HepG2 (cell line): ENCODE results near the gene IFNAR2. TPM values are rescaled to one million over a fixed set of nuclear protein-coding genes. Genes with fewer than 3 reads are reported as not detected.

Experiments
- ATAC-seq: fragments of 200-7000 bp; cut with Tn5 transposase; 3 replicates; pipeline ENCODE4 v1.9.1; 2020; ENCODE audit warnings: mild to moderate bottlenecking, moderate library complexity
- BruUV-seq: library from RNA; stranded (reverse); fragments of 400-500 nt; replicated peaks from 2 replicates; lab custom pipeline; 2021; lab: Mats Ljungman, UMichigan
- CTCF ChIA-PET: fragments of 300-600 bp; formaldehyde crosslinking; extraction: SDS; loops from one replicate; lab custom pipeline; 2021; ENCODE audit warnings: low total read pairs, inconsistent platforms, low intra/inter-chr PET ratio; lab: Yijun Ruan, JAX
- POLR2A ChIA-PET: fragments of 350-600 bp; sonication (Branson Sonifier 250); formaldehyde crosslinking; loops from one replicate; lab custom pipeline; 2020; ENCODE audit warnings: antibody characterized with exemption, inconsistent platforms; lab: Yijun Ruan, JAX
- DNase-seq: peaks from one replicate; pipeline ENCODE4 v3.0.0-alpha.2; 2015; ENCODE audit warnings: low spot score
- FAIRE-seq: peaks from 3 replicates; lab custom pipeline; 2011; peaks lifted over from hg19 to GRCh38; lab: Jason Lieb, UNC
- H2AFZ ChIP-seq: one replicate; pipeline ENCODE4 v1.6.1; 2011; ENCODE audit warnings: low read length, inconsistent platforms
- H3K27ac ChIP-seq: fragments of 300-600 bp; 3 replicates; pipeline ENCODE4 v1.8.0; 2011; ENCODE audit warnings: mixed run types, mild to moderate bottlenecking, mixed read lengths, low read length, inconsistent platforms; ENCODE audit not compliant: insufficient read depth; ENCODE audit errors: extremely low read length
- H3K27me3 ChIP-seq, 2 experiments: fragments of 200-600 bp in 1 of 2; 2 replicates in 1 of 2; 3 replicates in 1 of 2; pipeline versions ENCODE4 v1.6.0 to v1.8.0; 2011; ENCODE audit warnings: low read length in 2 of 2, mild to moderate bottlenecking in 2 of 2, moderate library complexity in 2 of 2, inconsistent platforms in 1 of 2; ENCODE audit not compliant: insufficient read depth in 2 of 2, control insufficient read depth in 1 of 2
- H3K36me3 ChIP-seq, 2 experiments: fragments of 200-600 bp in 1 of 2; replicated peaks in 1 of 2; 2 replicates in 1 of 2; 3 replicates in 1 of 2; pipeline versions ENCODE4 v1.5.1 to v1.8.0; 2011; ENCODE audit warnings: low read length in 2 of 2, inconsistent platforms in 1 of 2; ENCODE audit not compliant: insufficient read depth in 2 of 2, control insufficient read depth in 1 of 2
- H3K4me1 ChIP-seq: 2 replicates; pipeline ENCODE4 v1.5.1; 2012; ENCODE audit warnings: low read length, inconsistent platforms; ENCODE audit not compliant: insufficient read depth
- H3K4me2 ChIP-seq: 2 replicates; pipeline ENCODE4 v1.6.0; 2011; ENCODE audit warnings: low read depth, low read length, inconsistent platforms
- H3K4me3 ChIP-seq, 3 experiments: fragments of 200-600 bp in 1 of 3; sonication (generic), shearing (Covaris generic) in 1 of 3; replicated peaks in 1 of 3; 2 replicates each; pipeline ENCODE4 v1.5.1; 2011 to 2016; ENCODE audit warnings: low read length in 3 of 3, inconsistent platforms in 2 of 3, low read depth in 2 of 3, mild to moderate bottlenecking in 2 of 3, control low read depth in 1 of 3, mixed read lengths in 1 of 3; ENCODE audit not compliant: insufficient read depth in 1 of 3
- H3K79me2 ChIP-seq: one replicate; pipeline ENCODE4 v1.6.1; 2011; ENCODE audit warnings: low read length, inconsistent platforms; ENCODE audit not compliant: insufficient read depth
- H3K9ac ChIP-seq: 2 replicates; pipeline ENCODE4 v1.6.0; 2011; ENCODE audit warnings: mild to moderate bottlenecking, low read depth, low read length, inconsistent platforms; ENCODE audit not compliant: insufficient read depth
- H3K9me3 ChIP-seq: 2 replicates; pipeline ENCODE4 v1.5.1; 2012; ENCODE audit warnings: mild to moderate bottlenecking, low read length
- H4K20me1 ChIP-seq: 2 replicates; pipeline ENCODE4 v1.6.0; 2011; ENCODE audit warnings: inconsistent platforms, mild to moderate bottlenecking, low read length, moderate library complexity; ENCODE audit not compliant: insufficient read depth
- CCAR2 ChIP-seq: fragments of 200-400 bp; formaldehyde crosslinking; optimal IDR thresholded peaks from 2 replicates; pipeline ENCODE3; 2018; ENCODE audit warnings: low read depth, mild to moderate bottlenecking, low read length, moderate library complexity
- ELF4 ChIP-seq: sonication (generic); formaldehyde crosslinking; IDR thresholded peaks from 2 replicates; pipeline ENCODE4 v1.5.0; 2020; ENCODE audit warnings: missing genetic modification reagents, mild to moderate bottlenecking, moderate library complexity, borderline replicate concordance
- GPBP1L1 ChIP-seq: sonication (generic); formaldehyde crosslinking; IDR thresholded peaks from 2 replicates; pipeline ENCODE4 v1.5.0; 2020; ENCODE audit warnings: mild to moderate bottlenecking, missing genetic modification reagents
- RXRB ChIP-seq: IDR thresholded peaks from 2 replicates; pipeline ENCODE4 v1.6.1; 2016; ENCODE audit warnings: borderline replicate concordance, missing genetic modification reagents, missing compliant biosample characterization
- SNRNP70 ChIP-seq: fragments of 200-400 bp; formaldehyde crosslinking; IDR thresholded peaks from 2 replicates; pipeline ENCODE4 v1.6.1; 2017; ENCODE audit warnings: mild to moderate bottlenecking, low read depth, low read length, moderate library complexity
- SYNCRIP ChIP-seq: fragments of 200-400 bp; formaldehyde crosslinking; IDR thresholded peaks from 2 replicates; pipeline ENCODE4 v1.6.1; 2018; ENCODE audit warnings: mild to moderate bottlenecking, low read depth, low read length; ENCODE audit not compliant: insufficient read depth
- THYN1 ChIP-seq: sonication (generic); formaldehyde crosslinking; IDR thresholded peaks from 2 replicates; pipeline ENCODE4 v1.8.1; 2023; ENCODE audit warnings: low read depth, mild to moderate bottlenecking, moderate library complexity, missing genetic modification reagents, borderline replicate concordance
- ZNF451 ChIP-seq: sonication (generic); formaldehyde crosslinking; IDR thresholded peaks from 2 replicates; pipeline ENCODE4 v1.5.0; 2020; ENCODE audit warnings: mild to moderate bottlenecking, missing genetic modification reagents
- ZNF570 ChIP-seq: sonication (generic); formaldehyde crosslinking; IDR thresholded peaks from 2 replicates; pipeline ENCODE4 v1.4.0; 2020; ENCODE audit warnings: mild to moderate bottlenecking, missing genetic modification reagents, borderline replicate concordance
- WGBS: methylation state at CpG from one replicate; pipeline ENCODE4 v1.1.6; 2017; ENCODE audit warnings: low lambda C conversion rate; 5-methylcytosine and 5-hydroxymethylcytosine counted together
- in situ Hi-C: cut with HindIII; loops from 2 replicates; pipeline ENCODE4 v1.10.0; 2017; ENCODE audit warnings: low pct_unique_long_range_greater_than_20kb; ENCODE audit not compliant: extremely low pct_ligation_motif_present
- intact Hi-C: fragments of 100-400 bp; cut with micrococcal nuclease; formaldehyde crosslinking; loops from one replicate; pipeline ENCODE4 v1.10.0; 2022; ENCODE audit not compliant: unreplicated experiment
- polyA plus RNA-seq, 8 experiments: library from polyadenylated mRNA; depleted of rRNA in 3 of 8; stranded (reverse) in 7 of 8; unstranded in 1 of 8; fragments of >200 nt; fragmentation: Illumina TruSeq in 4 of 8; extraction: Trizol in 4 of 8; gene quantifications; 2 replicates each; pipeline versions ENCODE4 v1.2.1 to v1.2.3, GENCODE V29; 2011 to 2016; ENCODE audit warnings: low read depth in 4 of 8, missing spikeins in 1 of 8, mixed read lengths in 1 of 8; ENCODE audit not compliant: insufficient read depth in 1 of 8
- total RNA-seq, 5 experiments: library from RNA; depleted of rRNA; stranded (reverse); fragments of >200 nt; fragmentation: Illumina TruSeq; extraction: Trizol; gene quantifications; 2 replicates each; pipeline ENCODE4 v1.2.3, GENCODE V29; 2016; ENCODE audit warnings: low read depth in 1 of 5
- TF ChIP-seq, protein P1 (sequence below): sonication (generic); formaldehyde crosslinking; IDR thresholded peaks from 2 replicates; pipeline ENCODE4 v1.8.0; 2022; ENCODE audit warnings: missing genetic modification reagents, low read depth, mild to moderate bottlenecking, borderline replicate concordance

IFNAR2 gene
- total and polyA plus RNA-seq, 2 of the 13 experiments (the other 11 are each of a cell fraction or from before 2014, with no cell fraction given) = 5.1 to 24.1 TPM

- FAIRE-seq (no peak), DNase-seq (no peak), ATAC-seq (no peak)
- Histone ChIP-seq H3K9ac (peak overlapping the region; percentile 83; the same call in 1 of the 2 replicates), H3K36me3 (no peaks in the 10 kb centered on the region; a peak in 1 of 5 replicates), H3K79me2 (peaks cover 34% of the 10 kb centered on the region), H3K4me3 (peak overlapping the region; percentile 4 to 97 (median 87); a peak in 3 of 6 replicates), H3K4me2 (peak overlapping the region; percentile 90), H3K4me1 (peaks cover 55% of the 10 kb centered on the region), H3K9me3 (no peaks in the 10 kb centered on the region), H3K27ac (no peak overlapping the region), H4K20me1 (no peaks in the 10 kb centered on the region), H3K27me3 (no peaks in the 10 kb centered on the region; a peak in 1 of 5 replicates), H2AFZ (no peak overlapping the region)
- intact Hi-C loops (loop anchor here (5.0 kb wide), 1 partner anchor 36 kb away; the partner anchor contains the start of gene IL10RB), in situ Hi-C loops (no loop called here)
- TF ChIP-seq SYNCRIP (no peak), CCAR2 (no peak), SNRNP70 (no peak), THYN1 (CRISPR knock-in tag) (no peak), GPBP1L1 (CRISPR knock-in tag) (no peak), ELF4 (CRISPR knock-in tag) (no peak), ZNF570 (CRISPR knock-in tag) (no peak), RXRB (CRISPR knock-in tag) (no peak), ZNF451 (no peak)
- TF ChIP-seq, protein P1, sequence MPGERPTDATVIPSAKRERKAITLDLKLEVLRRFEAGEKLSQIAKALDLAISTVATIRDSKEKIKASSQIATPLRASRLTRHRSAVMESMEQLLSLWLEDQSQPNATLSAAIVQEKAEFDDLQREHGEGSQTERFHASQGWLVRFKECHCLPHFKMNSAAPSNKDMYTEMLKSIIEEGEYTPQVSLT (CRISPR knock-in tag) = no peak
- POLR2A ChIA-PET = interaction anchor here (0.6 to 1.9 kb wide), 3 partner anchors 35 to 181 kb away, joined by 3 to 6 read pairs (median 4); partner anchors contain the start of genes IFNAR1 and IL10RB
- CTCF ChIA-PET = interaction anchor here (2.0 kb wide), 1 partner anchor 32 kb away, joined by 5 read pairs; no protein-coding TSS in a partner anchor
- no TSS peak for BruUV-seq
- WGBS = 82% methylated on average over 8 of the region's 8 CpGs
Measured at GRCh38 chr21:33231526-33231925, 1.8 kb downstream of the IFNAR2 start.
